GM21515 (cell line): ENCODE data around the gene LYRM4.

Experiments
- ATAC-seq: cut with Tn5 transposase; IDR thresholded peaks from one replicate; pipeline ENCODE4 v1.9.1; 2021; ENCODE audit not compliant: unreplicated experiment

LYRM4 gene

DNA sequence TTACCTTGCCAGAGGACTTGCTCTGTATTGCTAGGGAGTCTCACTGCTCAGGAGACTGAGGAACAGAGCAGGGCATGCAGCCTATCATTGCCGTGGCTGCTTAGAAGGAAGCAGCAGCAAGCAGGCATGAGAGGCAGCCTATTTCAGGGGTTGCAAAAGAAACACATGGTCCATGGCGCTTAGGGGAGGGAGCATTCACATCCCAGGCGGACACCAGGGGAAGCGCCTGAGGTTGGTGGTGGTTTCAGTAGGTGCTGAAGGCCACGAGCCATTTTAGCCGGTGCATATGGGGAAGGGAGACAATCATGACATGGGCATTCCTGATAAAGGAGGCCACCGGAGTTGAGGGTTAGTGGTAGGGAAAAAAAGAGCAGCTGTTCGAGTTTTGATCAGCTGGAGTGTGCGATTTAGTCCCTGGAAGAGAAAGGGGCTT lies 21.5 kb upstream of the LYRM4 start:
- ATAC-seq = no peak

DNA sequence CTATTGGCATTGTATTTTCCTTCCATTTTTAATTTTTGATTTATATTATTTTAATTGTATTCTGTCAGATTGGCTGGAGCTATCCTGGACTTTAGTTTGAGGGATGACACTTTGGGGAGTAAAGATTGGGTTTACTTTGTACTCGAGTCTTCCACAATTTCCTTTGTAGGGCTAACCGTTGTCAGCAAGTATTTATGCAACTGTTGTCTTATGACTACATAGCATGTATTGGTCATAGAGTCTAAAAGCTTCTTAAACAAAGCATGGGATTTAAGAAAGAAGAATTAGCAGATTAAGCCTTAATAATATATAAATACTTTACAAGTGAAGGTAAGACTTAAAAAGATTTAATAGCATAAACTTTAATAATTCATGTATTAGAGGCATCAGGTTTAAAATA lies 20.2 kb upstream of the LYRM4 start:
- ATAC-seq = no peak

DNA sequence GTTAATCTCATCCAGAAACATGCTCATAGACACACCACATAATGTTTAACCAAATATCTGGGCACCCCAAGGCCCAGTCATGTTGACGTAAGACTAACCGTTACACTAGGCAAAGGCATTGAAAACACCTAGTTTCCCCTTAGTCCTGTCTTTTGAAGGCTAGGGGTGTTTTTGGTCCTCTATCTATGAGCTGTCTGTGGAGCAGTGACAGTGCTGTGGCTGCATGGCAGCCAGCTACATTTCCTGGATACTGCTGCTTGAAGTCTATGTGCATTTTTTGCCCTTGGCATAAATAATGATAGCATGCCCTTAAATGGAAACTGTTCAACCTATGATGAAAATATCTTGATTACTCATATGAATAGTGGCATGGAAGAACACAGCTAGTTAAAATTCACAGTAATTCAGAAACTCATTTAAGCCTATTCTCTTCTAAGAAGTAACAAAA lies 19.2 kb upstream of the LYRM4 start:
- no peak for ATAC-seq

DNA sequence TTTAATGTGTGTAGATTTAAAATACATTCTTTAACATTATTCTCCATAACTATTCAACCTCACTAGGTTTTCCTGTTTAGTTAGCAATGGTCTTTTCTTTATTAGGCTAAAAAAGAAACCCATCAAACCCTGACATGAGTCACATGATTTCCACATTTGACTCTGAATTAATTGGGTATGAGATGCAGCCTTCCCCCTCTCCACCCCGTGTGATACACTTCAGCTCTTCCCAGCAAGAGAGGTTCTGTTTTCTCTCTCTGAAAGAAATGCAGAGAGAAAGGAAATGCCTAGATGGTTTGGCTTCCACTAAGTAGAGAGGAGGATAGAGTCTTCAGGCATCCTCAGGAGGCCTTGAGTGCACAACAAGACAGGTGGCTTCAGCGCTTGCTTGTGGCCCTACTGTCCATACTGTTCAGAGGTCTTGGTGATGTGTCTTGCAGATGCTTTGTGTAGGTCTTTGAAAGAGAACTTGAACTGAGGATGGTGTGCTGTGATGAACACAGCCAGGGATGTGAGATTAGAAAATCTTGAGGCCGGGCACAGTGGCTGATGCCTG lies 17.9 kb upstream of the LYRM4 start:
- no peak for ATAC-seq

DNA sequence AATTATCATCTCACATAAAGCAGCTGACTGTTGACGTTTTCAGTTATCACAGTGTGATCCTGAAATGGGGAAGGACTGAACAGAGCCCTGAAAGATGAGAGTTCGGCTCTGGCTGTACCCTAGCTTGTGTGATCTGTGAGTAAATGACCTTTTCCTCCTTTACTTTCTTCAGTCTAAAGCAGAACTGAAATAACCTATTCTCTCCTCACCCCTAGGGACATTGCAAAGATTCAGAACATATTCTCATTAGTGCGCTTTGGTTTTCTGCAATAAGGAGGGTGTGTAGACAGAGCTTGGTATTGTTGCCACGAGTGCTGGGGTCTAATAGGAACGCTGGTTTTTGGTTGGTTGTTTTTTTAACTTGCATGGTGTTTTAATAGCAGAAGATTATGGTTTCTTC lies 17.3 kb upstream of the LYRM4 start:
- ATAC-seq = peak; percentile 81

DNA sequence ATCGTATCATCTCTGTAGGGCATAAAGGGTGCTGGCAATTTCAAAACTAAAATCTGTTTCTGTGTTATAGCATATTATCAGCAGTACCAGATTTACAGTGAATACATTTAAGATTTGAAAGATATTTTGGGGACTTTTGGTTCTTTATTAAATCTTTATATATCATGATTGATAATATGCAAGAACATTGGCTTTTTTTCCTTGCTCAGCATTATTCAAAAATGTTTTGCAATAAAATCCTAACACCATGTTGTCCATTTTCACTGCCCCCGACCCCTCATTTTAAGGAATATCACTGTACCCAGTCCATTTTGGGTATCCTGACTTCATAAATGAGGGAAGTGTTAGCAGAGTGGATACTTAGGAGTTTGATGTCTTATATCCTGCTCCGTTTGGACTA lies 16.8 kb upstream of the LYRM4 start:
- ATAC-seq = no peak

- no peak for ATAC-seq
Observed at GRCh38 chr6:5276581-5276980, 15.8 kb upstream of the LYRM4 start.

DNA sequence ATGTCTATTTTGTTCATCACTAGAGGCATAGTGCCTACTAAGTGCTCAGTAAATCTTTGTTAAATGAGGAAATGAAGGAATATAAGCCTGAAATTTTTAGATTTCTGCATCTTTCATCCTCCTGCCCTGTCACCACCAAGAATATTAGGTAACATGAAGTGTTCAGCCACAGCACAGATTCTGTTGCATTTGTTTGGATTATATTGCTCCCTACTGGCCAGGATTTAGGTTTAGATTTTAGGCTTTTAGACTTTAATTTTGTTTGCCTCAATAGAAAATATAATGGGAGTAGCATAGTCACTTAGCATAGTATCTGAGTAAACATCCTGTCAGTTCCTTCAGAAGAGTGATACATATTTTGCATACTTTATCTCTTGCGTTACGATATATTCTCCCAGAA lies 14.7 kb upstream of the LYRM4 start:
- no peak for ATAC-seq

- ATAC-seq = no peak
Observed at GRCh38 chr6:5274231-5274630, 13.5 kb upstream of the LYRM4 start.

DNA sequence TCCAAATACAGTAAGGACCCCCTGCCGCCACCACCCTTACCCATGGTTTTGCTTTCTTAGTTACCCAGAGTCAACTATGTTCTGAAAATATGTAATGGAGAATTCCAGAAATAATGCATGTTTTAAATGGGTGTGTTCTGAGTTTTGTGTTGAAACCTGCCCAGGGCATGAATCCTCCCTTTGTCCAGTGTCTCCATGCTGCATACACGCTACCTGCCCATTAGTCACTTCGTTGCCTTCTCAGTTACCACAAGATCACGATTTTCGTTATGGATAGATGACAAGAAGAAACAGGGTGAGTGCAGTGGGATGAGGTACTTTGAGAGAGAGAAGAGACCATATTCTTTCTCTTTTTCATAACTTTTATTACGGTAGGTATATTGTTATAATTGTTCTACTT lies 11.2 kb upstream of the LYRM4 start:
- ATAC-seq = no peak

GRCh38 chr6:5270093-5270680 lies 9.4 kb upstream of the LYRM4 start:
- ATAC-seq = no peak

- no peak for ATAC-seq
Observed at GRCh38 chr6:5266423-5266822, 5.7 kb upstream of the LYRM4 start.

DNA sequence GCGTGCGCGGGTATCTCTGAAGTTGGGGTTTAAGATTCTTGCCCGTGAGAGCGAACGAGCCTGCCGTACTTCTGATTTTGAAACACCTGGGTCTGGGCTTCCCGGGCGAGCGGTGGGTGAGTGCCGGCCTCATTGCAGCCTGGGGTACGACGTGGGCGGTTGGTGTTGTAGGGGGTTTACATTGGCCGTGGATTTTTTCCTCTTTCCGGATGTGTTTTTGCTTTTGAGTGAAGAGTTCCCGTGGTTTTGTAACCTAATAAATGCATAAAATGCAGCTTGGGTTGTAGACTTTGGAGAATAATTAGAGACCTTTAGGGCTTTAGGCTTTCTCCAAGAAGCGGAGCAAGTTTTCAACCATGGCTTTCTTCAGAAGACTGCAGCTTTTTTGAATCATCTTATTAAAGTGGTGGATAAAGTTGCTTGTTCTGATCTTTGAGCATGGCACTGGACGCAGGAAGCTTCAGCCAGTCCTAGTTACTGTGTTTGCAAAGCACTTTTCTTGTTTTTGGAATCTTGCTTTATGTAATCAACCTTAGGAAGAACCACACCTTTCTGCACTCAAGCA lies 877 bp upstream of the LYRM4 start:
- ATAC-seq = no peak

DNA sequence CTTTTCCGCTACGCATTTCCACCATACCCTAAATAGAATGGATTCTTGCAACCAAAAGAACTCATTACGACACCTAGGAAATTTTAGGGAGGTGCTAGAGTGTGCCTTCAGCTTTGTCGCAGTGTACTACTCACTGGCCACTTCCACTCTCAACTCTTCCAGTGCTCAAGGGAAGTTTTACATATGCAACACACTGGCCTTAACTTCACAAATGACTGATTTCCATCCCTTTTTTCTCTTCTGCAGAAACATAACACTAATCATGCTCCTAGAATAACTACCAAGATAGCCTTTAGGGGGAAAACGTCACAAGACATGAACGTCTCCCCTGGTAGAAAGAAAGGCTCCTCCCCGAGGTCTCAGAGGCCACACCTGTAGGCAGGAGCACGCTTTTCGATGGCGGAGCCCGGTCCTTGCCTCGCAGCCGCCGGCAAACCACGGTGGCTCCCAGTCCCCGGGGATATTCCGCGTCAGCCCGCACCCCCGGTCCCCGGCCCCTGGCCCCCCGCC lies 584 bp downstream of the LYRM4 start:
- peak; percentile 68 for ATAC-seq

DNA sequence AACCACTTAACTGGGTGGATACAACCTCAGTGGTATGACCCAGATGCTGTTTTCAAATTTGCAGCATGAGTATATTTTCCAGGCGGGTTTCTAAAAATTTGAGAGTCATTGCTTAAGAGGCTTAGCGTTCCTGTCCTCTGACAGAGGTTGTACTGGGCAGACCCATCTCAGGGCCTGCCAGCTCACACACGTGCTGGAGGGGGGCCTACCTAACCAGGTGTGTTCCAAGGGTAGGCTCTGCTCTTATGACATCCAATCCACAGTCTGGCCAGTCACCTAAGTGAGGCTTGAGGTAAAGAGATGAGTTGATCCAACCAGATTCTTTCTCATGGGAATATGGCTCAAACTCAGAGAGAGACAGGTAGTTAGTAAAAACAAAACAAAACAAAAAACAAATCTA lies 1.3 kb downstream of the LYRM4 start:
- ATAC-seq = no peak

GRCh38 chr6:5257400-5257799 lies 3.4 kb downstream of the LYRM4 start:
- no peak for ATAC-seq

- no peak for ATAC-seq
Observed at GRCh38 chr6:5256952-5257351, 3.8 kb downstream of the LYRM4 start.

- ATAC-seq = no peak
Observed at GRCh38 chr6:5250911-5251310, 9.8 kb downstream of the LYRM4 start.

DNA sequence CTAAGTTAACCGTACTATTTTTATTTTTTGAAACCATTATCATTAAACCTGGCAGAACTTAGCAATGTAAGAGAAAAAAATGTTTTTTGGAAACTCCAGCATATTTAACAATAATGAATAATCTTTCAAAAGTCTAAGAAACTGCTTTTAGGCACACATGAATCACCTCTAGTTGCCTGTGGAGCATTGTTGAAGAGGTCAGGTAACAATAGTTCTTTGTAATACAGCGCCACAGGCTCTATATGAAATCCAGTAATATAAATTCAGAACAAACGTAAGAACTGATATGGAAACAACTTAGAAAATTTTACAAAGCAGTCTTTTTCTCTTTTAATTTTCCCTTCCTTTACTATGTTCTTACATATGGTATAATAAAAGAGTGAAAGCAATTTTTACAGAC lies 10.3 kb downstream of the LYRM4 start:
- ATAC-seq = no peak

DNA sequence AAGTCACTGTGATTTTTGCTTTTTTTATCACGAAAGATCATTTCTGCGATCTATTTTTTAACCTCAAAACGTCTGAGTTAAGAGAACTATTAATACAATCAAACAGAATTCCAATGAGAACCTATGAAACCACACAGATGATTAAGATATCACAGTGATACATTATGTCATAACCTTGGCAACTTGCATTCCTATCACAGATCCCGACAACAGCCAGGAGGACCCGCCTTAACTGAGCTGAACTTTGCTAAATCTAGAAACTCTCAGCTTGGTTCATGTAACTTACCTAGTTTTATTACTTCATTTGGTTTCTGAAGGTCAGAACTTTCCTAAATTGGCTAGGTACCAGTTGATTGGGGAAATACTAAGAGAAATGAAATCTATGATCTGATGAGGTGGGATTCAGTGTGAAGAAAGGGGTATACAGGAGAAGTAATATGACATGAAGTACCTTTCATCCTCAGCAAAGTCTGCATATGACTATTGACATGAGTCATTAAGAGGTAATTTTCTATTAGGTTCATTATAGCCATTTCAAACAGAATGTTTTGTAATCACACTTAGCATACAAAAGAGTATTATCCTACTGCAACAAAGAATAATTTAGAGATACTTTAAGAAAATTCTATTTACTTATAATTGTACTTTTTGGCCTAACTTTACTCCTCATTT lies 11.2 kb downstream of the LYRM4 start:
- no peak for ATAC-seq

DNA sequence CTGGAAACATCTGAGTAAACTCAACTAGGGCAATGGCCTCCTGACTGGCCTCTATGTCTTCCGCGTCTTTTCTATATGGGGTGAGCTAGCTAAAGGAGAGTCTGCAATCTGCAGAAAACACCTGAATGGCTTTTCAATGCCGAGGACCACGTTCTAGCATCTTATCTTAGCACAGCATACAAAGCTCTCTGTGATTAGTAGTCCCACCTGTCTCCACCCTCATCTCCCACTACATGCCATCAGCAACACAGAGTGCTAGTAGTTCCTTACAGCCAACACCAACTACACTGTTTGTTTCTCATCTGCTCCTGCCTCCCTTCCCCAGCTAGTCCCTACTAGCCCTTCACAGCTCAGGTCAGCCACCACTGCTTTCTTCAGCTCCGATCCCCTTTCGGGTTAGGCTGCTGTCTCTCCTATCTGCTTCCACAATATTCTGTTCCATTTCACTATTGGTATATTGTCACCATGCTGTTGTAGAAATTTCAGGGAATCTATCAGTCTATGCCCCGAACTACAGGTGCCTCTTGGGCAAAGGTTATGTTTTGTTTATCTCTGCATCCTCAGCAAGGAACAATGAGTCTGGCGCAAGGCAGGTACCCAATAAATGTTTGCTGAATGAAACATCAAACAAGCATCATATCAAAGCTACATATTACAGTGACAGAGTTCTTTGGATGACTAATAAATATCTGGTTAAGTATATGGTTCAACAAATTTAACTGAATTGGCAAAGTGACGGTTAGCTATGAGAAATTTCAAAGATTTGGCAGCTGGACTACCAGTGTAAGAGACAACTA lies 12.2 kb downstream of the LYRM4 start:
- ATAC-seq = no peak
